NOMO-1 treated with dmso at 0.1 percent for 144 hours (cell line): ENCODE measurements around the gene PLAC1.
A peak's percentile ranks its signal among the peaks of the same experiment; 100 is the strongest.

Experiments used
- DNase-seq: peaks from one replicate; lab custom pipeline; 2025; ENCODE audit not compliant: unreplicated experiment; lab: John Stamatoyannopoulos, UW

Gene PLAC1, protein sequence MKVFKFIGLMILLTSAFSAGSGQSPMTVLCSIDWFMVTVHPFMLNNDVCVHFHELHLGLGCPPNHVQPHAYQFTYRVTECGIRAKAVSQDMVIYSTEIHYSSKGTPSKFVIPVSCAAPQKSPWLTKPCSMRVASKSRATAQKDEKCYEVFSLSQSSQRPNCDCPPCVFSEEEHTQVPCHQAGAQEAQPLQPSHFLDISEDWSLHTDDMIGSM

DNA sequence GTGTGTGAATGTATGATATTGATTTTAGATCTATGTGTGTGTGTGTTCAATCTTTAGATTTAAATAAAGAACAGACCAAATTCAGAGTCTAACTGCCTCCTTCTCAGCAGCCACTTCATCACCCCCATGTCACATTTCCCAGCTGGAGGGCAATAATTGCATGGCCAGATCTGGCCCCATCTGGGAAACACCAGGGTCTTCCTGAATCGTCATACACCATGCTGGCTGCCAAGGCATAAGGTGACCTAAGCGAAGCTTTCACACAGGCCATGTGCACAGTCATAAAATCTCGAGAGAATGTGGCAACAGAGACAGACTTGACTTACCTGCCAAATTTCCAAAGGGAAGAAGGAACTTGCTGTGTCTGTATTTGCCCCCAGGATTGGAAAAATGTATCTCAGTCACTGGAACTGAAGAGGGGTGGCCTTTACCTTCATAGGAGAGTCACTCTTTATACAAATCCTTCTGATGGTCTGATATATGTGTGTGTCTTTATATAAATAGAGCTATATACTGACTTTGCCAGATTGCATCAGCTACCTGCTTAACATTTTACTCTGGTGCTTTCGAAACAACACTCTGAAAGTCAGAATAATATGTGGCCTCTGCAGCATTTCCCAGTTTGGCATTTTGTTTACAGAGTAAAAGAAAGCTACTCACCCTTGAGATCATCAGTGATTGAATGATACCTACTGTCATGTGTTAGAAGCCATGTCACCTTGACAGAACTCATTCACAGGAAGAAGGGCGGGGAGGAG is at the start of gene PLAC1:
PLAC1 (minus strand) TSS at position 470 of the 758 bp plus-strand sequence. CDS start 91,789 bp downstream, outside the sequence.
- DNase-seq = no peak

- DNase-seq = no peak
These were observed 47.9 kb upstream of the PLAC1 start for GRCh38 chrX:134706138-134706537.

- no peak for DNase-seq
These were observed 37.7 kb upstream of the PLAC1 start for GRCh38 chrX:134695999-134696398.

- no peak for DNase-seq
These were observed 36.4 kb upstream of the PLAC1 start for GRCh38 chrX:134694333-134695322.

- no peak for DNase-seq
These were observed 35.4 kb upstream of the PLAC1 start for GRCh38 chrX:134693644-134694043.

- DNase-seq = no peak
These were observed 34.7 kb upstream of the PLAC1 start for GRCh38 chrX:134692990-134693389.

DNA sequence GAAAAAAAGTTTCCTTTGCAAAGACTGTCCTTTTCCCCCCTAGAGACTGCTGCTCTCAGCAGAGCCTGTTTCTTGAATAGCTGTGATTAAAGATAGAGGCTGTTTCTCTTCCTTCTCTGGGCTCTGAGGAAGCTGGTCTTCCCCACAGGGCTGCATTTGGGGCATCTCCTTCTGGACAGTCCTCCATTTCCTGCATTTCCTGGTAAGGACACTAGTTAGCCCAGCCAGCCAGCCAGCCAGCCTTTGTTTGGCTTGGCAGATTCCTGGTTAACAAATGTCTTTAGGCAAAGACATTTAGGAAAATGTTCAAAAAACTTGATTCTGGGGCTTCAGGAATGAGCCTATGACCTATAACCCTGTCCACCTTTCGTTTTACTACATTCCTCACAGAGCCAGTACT is 34.0 kb upstream of the PLAC1 start:
- DNase-seq = no peak

- no peak for DNase-seq
These were observed 33.2 kb upstream of the PLAC1 start for GRCh38 chrX:134691453-134691852.

DNA sequence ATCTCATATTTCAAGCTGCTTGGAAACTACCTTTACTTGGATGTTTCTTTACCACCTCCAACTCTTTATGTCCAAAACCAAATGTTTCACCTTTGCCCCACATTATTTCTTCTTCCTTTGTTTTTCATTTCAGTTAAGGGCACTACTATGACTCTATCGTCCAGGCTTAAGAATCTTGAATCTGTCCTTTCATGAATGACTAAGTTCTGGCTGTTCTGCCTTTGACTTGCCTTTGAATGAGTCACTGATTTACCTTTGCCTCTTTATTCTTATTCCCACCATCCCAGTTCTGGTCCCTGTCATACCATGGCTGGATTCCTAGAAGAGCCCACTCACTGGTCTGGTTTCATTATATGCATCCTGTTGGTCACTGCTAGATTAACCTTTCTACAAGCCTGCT is 30.6 kb upstream of the PLAC1 start:
- no peak for DNase-seq

GRCh38 chrX:134688031-134688823 is 30.0 kb upstream of the PLAC1 start:
- no peak for DNase-seq

DNA sequence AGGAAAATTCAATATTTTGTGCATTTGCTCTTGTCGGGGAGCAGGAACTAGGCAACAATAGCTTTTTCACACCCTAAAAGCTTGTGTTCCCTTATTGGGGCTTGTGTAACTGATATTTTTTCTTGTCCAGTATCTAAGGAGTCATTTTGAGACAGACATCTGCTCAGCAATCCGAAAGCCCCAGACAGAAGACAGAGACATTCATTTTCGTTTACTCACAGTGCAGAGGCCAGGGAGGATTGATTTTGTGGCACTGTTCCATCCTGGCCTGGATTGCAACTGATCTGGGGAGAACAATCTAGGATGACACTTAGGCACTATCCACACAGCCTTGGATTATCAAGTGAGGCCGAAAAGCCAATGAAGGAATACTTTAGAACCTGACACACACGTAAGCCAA is 27.4 kb upstream of the PLAC1 start:
- DNase-seq = no peak

GRCh38 chrX:134684956-134685355 is 26.7 kb upstream of the PLAC1 start:
- no peak for DNase-seq

DNA sequence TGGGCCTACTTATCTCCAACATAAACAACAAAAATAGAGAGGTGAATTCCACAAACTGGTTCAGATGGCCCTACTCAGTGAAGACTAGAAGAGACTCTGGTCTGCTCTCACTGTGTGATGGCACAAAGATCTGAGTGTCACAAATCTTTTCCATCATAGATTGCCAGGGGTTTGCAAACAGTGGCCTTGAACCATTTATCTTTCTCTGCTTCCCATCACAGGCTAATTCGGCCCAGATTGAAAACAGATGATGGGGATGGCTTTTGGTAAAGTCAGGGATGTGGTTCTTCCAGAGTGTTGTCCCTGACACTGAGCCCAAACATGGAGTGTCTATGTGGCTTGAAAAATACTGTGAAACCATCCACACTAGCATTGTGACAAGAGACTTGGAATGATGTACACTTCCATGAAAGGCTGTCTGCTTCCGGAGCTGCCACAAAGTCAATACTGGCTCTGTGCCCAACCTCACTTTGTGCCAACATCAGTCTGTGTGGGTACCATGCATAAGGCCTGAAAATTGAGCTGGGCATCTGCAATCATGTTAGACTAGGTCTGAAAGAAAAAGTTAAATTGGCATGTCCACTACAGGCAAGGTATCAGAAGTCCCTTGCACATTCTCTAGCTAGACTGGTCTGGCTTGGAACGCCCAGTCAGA is 25.2 kb upstream of the PLAC1 start:
- no peak for DNase-seq

DNA sequence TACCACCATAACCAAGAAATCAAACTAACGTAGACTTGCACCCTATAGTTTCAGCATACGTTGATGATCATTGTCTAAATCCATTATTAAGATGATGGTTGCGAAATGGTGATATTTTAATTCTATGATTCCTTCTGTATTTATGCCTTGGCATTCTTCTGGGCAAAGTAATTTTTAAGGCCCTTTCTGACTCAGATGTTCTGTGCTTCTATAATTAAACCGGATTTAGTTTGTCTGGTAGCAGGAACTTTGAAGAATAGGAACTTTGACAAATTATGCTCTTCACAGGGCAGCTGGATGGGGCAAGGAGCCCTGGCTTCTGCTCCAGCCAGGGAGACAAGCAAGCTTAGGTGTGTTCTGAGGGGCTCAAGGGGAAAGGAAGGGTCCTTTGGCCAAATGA is 23.8 kb upstream of the PLAC1 start:
- DNase-seq = no peak

GRCh38 chrX:134679644-134680043 is 21.4 kb upstream of the PLAC1 start:
- peak; percentile 2 for DNase-seq

DNA sequence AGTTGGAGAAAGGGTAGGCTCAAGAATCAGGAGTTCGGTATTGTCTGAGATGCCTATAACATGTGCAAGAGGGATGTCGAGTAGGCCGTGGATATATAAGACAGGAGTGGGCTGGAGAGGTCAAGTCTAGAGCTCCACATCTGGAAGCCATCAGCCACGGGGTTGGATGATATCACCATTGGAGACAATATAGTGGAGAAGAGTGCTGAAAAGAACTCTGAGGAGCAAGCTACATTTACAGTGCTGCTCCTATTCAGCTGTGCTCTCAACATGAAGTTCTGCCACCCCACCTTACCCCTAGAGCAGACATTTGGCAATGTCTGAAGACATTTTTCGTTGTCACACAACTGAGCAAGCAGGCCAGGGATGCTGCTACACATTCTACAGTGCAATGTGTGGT is 20.9 kb upstream of the PLAC1 start:
- DNase-seq = no peak

DNA sequence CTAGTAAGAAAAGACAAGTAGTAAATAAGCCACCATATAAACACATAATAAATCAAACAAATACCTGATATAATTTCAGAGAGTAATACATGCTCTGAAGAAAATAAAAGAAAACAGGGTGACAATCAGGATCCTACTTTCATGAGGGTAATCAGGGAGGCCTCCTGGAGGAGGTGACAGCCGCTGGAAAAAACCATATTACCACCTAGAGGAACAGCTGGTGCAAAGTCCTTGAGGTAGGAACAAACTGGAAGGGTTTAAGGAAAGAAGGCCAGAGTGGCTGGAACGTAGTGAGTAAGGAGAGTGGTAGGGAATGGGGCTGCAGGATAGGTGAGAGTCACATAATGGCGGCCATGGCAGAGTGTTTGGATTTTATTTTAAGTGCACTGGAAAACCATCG is 19.1 kb upstream of the PLAC1 start:
- DNase-seq = no peak

DNA sequence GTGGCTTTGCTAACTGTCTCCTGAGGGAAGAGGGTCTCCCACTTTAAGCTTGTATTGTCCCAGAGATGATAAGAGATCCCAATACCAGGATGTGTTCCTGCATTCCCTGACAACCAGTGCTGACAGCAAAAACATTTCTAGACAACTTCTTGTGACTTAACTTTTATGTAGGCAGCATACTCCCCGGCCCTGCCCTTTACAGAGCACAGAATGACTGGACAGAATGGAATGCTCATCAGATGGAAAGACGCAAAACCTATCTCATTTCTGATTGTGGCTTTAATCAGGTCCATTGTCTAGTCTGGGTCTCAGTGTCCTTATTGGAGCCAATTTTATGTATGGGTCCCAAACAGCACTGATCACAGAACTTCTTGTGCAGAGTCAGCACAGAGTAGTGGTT is 18.2 kb upstream of the PLAC1 start:
- no peak for DNase-seq

GRCh38 chrX:134673123-134673522 is 14.9 kb upstream of the PLAC1 start:
- DNase-seq = no peak

DNA sequence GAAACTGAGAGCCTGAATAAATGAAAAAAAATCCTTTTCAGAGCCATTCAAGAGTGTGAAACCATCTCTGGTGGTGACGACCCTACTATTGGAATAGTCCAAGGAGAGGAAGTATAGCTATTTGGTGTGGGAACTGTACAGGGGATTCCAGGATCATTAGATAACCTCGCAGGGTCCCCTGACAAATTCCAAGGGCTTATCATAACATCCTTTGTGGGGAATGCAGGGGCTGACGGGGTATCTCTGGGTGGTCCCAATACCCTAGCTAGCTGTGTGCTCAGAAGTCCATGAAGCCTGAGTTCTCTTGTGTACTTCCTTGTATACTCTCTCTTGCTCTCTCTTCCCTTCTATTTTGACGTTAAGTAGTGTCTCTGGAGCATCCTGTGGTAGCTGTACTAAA is 13.8 kb upstream of the PLAC1 start:
- no peak for DNase-seq
